H54 (cell line): Measurements from ENCODE around the gene RNF7.
"Not testable (repeated sequence)": the region's sequence is repeated elsewhere in the genome, so short reads cannot be mapped to it uniquely, and the experiment has no call there.

Experiments
- DNase-seq: peaks from one replicate; pipeline ENCODE4 v3.0.0; 2011; ENCODE audit warnings: low spot score, mixed read lengths; ENCODE audit not compliant: insufficient read length
- FAIRE-seq: peaks from 3 replicates; lab custom pipeline; 2011; peaks lifted over from hg19 to GRCh38; lab: Jason Lieb, UNC
- POLR2A ChIP-seq: IDR thresholded peaks from 2 replicates; pipeline ENCODE4 v1.6.1; 2011; ENCODE audit warnings: low read depth, mild to moderate bottlenecking, low read length

RNF7 gene

DNA sequence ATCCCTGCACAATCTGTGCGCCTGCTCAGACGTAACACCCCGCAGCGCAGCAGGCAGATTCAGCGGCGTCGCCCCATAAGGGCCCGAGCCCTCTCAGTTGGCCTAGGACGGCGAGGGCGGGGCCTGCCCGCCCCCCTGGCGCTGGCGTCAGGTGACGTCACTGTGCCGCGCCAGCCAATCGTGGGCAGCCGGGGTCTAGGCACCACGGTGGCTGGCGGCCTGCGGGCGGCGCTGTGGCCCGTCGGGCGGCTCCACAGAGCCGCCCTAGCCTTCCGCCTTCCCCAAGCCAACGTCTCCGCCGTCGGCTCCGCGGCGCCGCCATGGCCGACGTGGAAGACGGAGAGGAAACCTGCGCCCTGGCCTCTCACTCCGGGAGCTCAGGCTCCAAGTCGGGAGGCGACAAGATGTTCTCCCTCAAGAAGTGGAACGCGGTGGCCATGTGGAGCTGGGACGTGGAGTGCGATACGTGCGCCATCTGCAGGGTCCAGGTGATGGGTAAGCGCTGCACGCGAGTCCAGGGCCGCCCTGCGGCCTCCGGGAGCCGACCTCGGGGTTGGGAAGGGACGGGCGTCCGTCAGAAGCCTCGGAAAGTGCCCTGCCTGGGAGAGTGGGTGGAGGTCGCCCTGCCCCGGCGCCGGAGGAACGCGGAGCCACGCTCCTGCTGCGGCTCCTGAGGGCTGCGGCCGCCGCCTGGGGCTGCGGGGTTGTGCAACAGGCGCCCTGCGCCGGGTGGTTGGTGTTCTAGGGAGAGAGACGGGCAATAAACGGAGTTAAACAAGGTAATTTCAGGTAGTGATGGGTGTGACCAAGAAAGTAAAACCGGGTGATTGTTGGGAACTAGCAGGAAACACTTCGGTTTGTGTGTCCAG is at the start of gene RNF7:
RNF7 (plus strand) TSS at position 277 of the 869 bp plus-strand sequence; CDS start at position 321, 44 bp downstream.
- FAIRE-seq (peak; percentile 93), DNase-seq (peak; percentile 88)
- no peak; the same call in 1 of the 2 replicates for TF ChIP-seq POLR2A

DNA sequence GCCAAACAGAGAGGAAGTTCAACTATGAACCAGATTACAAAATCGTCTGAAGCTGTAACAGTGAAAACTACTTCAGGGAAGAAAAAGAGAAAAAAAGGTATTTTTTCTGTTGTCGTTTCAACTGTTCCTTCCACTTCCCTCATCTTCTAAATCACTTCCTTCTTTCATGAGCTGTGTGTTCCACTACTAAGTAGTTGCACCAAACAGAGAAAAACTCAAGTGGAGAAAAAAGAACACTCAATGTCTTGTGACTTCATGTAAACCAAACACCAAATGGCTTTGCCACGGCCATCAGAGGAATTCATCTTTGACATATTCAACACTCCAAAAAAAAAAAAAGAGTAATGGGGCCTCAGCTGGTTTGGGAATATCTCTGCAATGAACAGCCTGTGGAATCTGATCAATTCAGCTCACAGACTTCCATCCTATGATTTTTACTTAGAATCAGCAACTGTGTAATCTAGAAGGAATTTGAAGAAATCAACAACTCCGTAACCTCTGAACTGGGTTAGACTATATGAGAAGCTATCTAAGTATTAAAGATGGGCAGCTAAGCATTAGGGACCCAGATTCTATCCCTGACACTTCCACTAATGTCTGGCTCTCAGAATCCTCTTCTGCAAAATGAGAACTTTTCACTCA is 47.5 kb upstream of the RNF7 start:
- FAIRE-seq (no peak), DNase-seq (no peak)
- no peak for TF ChIP-seq POLR2A

- FAIRE-seq = not testable (repeated sequence)
Observed at GRCh38 chr3:141691471-141691870, 46.6 kb upstream of the RNF7 start.

DNA sequence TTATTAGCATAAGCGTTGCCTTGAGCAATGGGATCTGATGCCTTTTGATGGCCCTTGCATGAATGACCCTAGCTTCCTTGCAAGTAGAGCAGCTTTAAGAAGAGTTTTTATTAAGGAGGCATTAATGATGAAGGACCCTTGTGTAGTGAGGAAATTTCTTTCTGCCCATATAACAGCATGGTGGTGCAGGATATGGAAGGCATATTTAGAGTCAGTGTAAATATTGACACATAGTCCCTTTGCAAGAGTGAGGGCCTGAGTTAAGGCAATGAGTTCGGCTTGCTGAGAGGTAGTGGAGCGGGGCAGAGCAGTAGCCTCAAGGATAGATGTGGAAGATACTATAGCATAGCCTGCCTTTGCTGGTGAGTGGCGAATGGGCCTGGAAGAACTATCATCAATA is 45.1 kb upstream of the RNF7 start:
- DNase-seq, FAIRE-seq: not testable (repeated sequence)

More at GRCh38 chr3:141691471-141691870, 46.6 kb upstream of the RNF7 start:
- DNase-seq = not testable (repeated sequence)

DNA sequence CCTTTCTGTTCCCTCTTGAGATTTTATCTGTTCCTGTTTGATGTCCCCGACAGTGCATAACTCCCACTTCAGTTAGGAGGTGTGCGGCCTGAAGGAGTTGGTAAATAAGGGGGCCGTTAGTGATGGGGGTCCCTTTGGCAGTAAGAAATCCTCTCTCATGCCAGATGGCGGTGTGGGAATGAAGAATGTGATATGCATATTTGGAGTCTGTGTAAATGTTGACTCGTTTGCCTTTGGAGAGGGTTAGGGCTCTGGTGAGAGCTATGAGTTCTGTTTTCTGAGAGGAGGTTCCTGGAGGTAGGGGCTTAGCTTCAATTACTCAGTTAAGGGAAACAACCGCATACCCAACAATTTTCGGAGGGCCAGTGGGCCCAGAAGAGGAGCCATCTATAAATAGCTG is 38.8 kb upstream of the RNF7 start:
- TF ChIP-seq POLR2A = no peak
- no peak for DNase-seq
- no peak for FAIRE-seq

GRCh38 chr3:141699897-141700296 is 38.2 kb upstream of the RNF7 start:
- DNase-seq (no peak), FAIRE-seq (no peak)
- no peak for TF ChIP-seq POLR2A

DNA sequence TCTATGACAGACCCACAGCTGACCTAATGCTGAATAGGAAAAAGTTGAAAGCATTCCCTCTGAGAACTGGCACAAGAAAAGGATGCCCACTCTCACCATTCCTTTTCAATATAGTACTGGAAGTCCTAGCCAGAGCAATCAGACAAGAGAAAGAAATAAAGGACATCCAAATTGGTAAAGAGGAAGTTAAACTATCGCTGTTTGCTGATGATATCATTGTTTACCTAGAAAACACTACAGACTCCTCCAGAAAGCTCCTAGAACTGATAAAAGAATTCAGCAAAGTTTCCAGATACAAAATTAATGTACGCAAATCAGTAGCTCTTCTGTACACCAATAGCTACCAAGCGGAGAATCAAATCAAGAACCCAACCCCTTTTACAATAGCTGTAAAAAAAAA is 34.7 kb upstream of the RNF7 start:
- FAIRE-seq, DNase-seq: not testable (repeated sequence)

GRCh38 chr3:141707741-141708203 is 30.3 kb upstream of the RNF7 start:
- TF ChIP-seq POLR2A = no peak
- DNase-seq = peak; percentile 17
- no peak for FAIRE-seq

GRCh38 chr3:141708367-141708766 is 29.7 kb upstream of the RNF7 start:
- DNase-seq (no peak), FAIRE-seq (no peak)
- TF ChIP-seq POLR2A = no peak

GRCh38 chr3:141709126-141709770 is 28.9 kb upstream of the RNF7 start:
- DNase-seq = no peak
- no peak for FAIRE-seq
- no peak for TF ChIP-seq POLR2A

GRCh38 chr3:141710121-141710520 is 28.0 kb upstream of the RNF7 start:
- no peak for DNase-seq
- FAIRE-seq = no peak
- TF ChIP-seq POLR2A = no peak

DNA sequence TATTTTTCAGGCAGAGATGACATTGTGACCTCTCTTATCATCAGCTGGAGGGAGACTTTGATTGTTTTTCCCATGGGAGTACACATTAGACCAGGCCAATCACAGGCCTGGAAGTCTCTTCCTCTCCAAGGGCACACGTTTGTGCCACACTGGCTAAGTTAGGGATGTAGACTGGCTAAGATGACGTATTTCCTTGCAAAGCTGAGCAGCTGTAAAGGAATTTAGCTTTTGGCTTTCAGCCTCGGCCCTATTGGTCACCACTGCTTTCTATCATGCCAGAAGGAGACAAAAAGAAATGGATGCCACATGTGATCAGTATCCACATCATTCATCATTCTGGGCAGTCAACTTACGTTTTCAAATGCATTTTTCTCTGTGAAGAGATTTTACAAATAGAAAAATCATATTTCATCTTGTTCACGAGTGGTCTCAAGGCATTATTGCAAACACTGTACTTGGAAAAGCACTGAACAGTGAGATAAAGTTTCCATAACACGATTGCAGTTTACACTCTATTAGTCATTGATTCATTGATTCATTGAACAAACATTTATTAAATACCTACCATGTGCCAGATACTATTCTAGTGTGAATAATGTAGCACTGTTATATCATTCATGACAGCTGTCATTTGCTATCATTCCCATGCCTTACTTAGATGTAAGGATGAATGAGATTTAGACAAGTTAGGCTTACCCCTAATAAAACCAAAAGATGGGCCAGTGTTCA is 27.0 kb upstream of the RNF7 start:
- FAIRE-seq = no peak

GRCh38 chr3:141714671-141715070 is 23.4 kb upstream of the RNF7 start:
- FAIRE-seq (no peak), DNase-seq (no peak)
- TF ChIP-seq POLR2A = no peak

More for the DNA sequence above, 27.0 kb upstream of the RNF7 start:
- no peak for TF ChIP-seq POLR2A
- DNase-seq = peak; percentile 21
